Caco-2 (cell line): ENCODE measurements around the gene KLF9. TPM values are rescaled to one million over a fixed set of nuclear protein-coding genes. Genes with fewer than 3 reads are reported as not detected.

Experiments
- BruUV-seq: library from RNA; stranded (reverse); fragments of 400-500 nt; replicated peaks from 2 replicates; lab custom pipeline; 2021; lab: Mats Ljungman, UMichigan
- CTCF ChIA-PET: fragments of 300-600 bp; sonication (Branson Sonifier 250); formaldehyde crosslinking; loops from one replicate; lab custom pipeline; 2022; ENCODE audit warnings: antibody characterized with exemption; lab: Charles Lee
- POLR2A ChIA-PET: fragments of 300-600 bp; sonication (Branson Sonifier 250); formaldehyde crosslinking; loops from one replicate; lab custom pipeline; 2022; ENCODE audit warnings: antibody characterized with exemption; lab: Charles Lee
- DNase-seq, 2 experiments: peaks; one replicate each; pipeline versions ENCODE4 v3.0.0 to v3.0.0-alpha.2; 2020 to 2022
- H3K27me3 ChIP-seq: replicated peaks from 2 replicates; pipeline ENCODE4 v1.6.0; 2011; ENCODE audit warnings: low read length; ENCODE audit not compliant: control insufficient read depth, insufficient read depth
- H3K36me3 ChIP-seq: 2 replicates; pipeline ENCODE4 v1.5.1; 2011; ENCODE audit warnings: low read length; ENCODE audit not compliant: control insufficient read depth, insufficient read depth
- H3K4me1 ChIP-seq: fragments of 250-450 bp; sonication (Bioruptor Pico); 2 replicates; pipeline ENCODE4 v1.5.1; 2020; ENCODE audit warnings: mild to moderate bottlenecking
- H3K4me3 ChIP-seq: 2 replicates; pipeline ENCODE4 v1.5.1; 2011; ENCODE audit warnings: low read depth, mild to moderate bottlenecking, control low read depth, low read length
- H3K9me3 ChIP-seq: fragments of 250-450 bp; sonication (Bioruptor Pico); 2 replicates; pipeline ENCODE4 v1.5.1; 2020; ENCODE audit warnings: mild to moderate bottlenecking, moderate library complexity
- H3K27ac Mint-ChIP-seq: one replicate; pipeline ENCODE4 v1.8.0; 2022; ENCODE audit warnings: mixed read lengths; ENCODE audit not compliant: unreplicated experiment
- H3K27me3 Mint-ChIP-seq: one replicate; pipeline ENCODE4 v1.8.0; 2022; ENCODE audit warnings: mixed read lengths; ENCODE audit not compliant: insufficient read depth, unreplicated experiment
- H3K36me3 Mint-ChIP-seq: one replicate; pipeline ENCODE4 v1.8.0; 2022; ENCODE audit warnings: mild to moderate bottlenecking, mixed read lengths; ENCODE audit not compliant: insufficient read depth, unreplicated experiment
- H3K4me1 Mint-ChIP-seq: one replicate; pipeline ENCODE4 v1.8.0; 2022; ENCODE audit warnings: low read depth, mixed read lengths; ENCODE audit not compliant: unreplicated experiment
- H3K4me3 Mint-ChIP-seq: one replicate; pipeline ENCODE4 v1.8.0; 2022; ENCODE audit warnings: mild to moderate bottlenecking, moderate library complexity, mixed read lengths; ENCODE audit not compliant: unreplicated experiment
- H3K9me3 Mint-ChIP-seq: one replicate; pipeline ENCODE4 v1.8.0; 2022; ENCODE audit warnings: mixed read lengths; ENCODE audit not compliant: unreplicated experiment
- intact Hi-C: fragments of 100-400 bp; cut with micrococcal nuclease; formaldehyde crosslinking; loops from one replicate; pipeline ENCODE4 v1.10.0; 2022; ENCODE audit not compliant: unreplicated experiment
- total RNA-seq: library from RNA; stranded (reverse); gene quantifications from 2 replicates; pipeline ENCODE4 v1.2.3, GENCODE V29; 2022
- TF ChIP-seq, protein P1 (sequence below), 2 experiments: fragments of 200-600 bp in 1 of 2; IDR thresholded peaks; 1 replicate in 1 of 2; 2 replicates in 1 of 2; pipeline versions ENCODE4 v1.5.1 to v1.8.0; 2011 to 2022; ENCODE audit warnings: antibody characterized with exemption in 1 of 2, control low read depth in 1 of 2, inconsistent platforms in 1 of 2, low read depth in 1 of 2, low read length in 1 of 2, mild to moderate bottlenecking in 1 of 2, moderate library complexity in 1 of 2; ENCODE audit not compliant: insufficient read depth in 1 of 2, severe bottlenecking in 1 of 2, unreplicated experiment in 1 of 2

KLF9 gene
- total RNA-seq, 1 experiment from 2014 or later, result 0.98 TPM

DNA sequence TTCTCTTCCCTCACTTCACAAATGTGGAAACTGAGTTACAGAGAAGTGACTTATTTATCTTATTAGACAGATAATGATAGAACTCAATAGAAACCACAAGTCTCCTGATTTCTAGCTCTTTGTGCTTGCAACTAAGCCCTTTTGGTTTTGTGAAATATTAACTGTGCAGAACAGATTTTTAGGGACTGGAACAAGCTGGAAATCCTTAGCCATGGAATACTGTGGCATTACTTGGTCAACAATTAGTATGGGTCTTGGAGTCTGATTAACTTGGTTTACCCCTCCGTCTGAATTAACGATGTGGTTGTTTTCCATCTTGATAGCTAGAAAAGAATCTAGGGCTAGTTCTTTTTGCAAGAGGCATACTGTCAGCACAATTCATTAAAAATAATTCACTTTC is 584 bp upstream of the KLF9 start:
- Histone ChIP-seq H3K4me1 (no peaks in the 10 kb centered on the region), H3K36me3 (no peaks in the 10 kb centered on the region), H3K9me3 (no peaks in the 10 kb centered on the region), H3K27me3 (no peaks in the 10 kb centered on the region), H3K4me3 (no peak overlapping the region)
- no peak for DNase-seq
- no peak overlapping the region for H3K4me3 Mint-ChIP-seq
- ChIA-PET POLR2A (no interaction called here), CTCF (no interaction called here)
- H3K27me3 Mint-ChIP-seq, result no peaks in the 10 kb centered on the region
- H3K9me3 Mint-ChIP-seq, result no peaks in the 10 kb centered on the region
- intact Hi-C loops, result no loop called here
- H3K4me1 Mint-ChIP-seq, result no peaks in the 10 kb centered on the region
- H3K36me3 Mint-ChIP-seq, result peaks cover 6% of the 10 kb centered on the region
- no TSS peak for BruUV-seq
- H3K27ac Mint-ChIP-seq, result no peak overlapping the region
- TF ChIP-seq, protein P1, sequence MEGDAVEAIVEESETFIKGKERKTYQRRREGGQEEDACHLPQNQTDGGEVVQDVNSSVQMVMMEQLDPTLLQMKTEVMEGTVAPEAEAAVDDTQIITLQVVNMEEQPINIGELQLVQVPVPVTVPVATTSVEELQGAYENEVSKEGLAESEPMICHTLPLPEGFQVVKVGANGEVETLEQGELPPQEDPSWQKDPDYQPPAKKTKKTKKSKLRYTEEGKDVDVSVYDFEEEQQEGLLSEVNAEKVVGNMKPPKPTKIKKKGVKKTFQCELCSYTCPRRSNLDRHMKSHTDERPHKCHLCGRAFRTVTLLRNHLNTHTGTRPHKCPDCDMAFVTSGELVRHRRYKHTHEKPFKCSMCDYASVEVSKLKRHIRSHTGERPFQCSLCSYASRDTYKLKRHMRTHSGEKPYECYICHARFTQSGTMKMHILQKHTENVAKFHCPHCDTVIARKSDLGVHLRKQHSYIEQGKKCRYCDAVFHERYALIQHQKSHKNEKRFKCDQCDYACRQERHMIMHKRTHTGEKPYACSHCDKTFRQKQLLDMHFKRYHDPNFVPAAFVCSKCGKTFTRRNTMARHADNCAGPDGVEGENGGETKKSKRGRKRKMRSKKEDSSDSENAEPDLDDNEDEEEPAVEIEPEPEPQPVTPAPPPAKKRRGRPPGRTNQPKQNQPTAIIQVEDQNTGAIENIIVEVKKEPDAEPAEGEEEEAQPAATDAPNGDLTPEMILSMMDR (IDR thresholded peaks at IDR 0.05; ENCODE audit: insufficient read depth in 1 of 2, low read depth in 1 of 2, low read length in 1 of 2, severe bottlenecking in 1 of 2, unreplicated experiment in 1 of 2), result no peak

DNA sequence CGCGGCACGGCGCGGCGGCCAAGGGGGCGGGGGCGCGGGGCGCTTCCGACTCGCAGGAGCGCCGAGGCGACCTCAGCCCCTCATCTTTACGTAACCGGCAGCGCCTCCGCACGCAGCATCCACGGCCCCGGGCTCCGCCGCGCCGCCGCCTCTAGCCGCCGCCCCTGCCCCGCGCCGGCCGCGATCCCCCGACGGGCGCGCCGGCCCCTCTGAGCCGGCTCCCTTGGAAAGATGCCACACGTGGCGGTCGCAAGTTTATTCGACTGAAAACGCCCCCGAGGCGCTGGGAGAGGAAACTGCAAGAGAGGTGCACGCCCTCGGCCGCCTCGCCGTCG is 1.0 kb downstream of the KLF9 start:
- Mint-ChIP-seq H3K36me3 (peaks cover 6% of the 10 kb centered on the region), H3K4me3 (peak overlapping the region; percentile 76), H3K4me1 (no peaks in the 10 kb centered on the region), H3K27ac (peak overlapping the region; percentile 79), H3K9me3 (no peaks in the 10 kb centered on the region), H3K27me3 (no peaks in the 10 kb centered on the region)
- H3K4me1 ChIP-seq, result no peaks in the 10 kb centered on the region
- H3K4me3 ChIP-seq, result peak overlapping the region; percentile 47
- intact Hi-C loops, result no loop called here
- peak in 1 of 2 experiments; percentile 3 for DNase-seq
- no TSS peak for BruUV-seq
- H3K36me3 ChIP-seq, result no peaks in the 10 kb centered on the region
- ChIA-PET POLR2A (no interaction called here), CTCF (no interaction called here)
- H3K9me3 ChIP-seq, result no peaks in the 10 kb centered on the region
- TF ChIP-seq, protein P1 (IDR thresholded peaks at IDR 0.05; ENCODE audit: insufficient read depth in 1 of 2, low read depth in 1 of 2, low read length in 1 of 2, severe bottlenecking in 1 of 2, unreplicated experiment in 1 of 2), result no peak
- no peaks in the 10 kb centered on the region for H3K27me3 ChIP-seq

DNA sequence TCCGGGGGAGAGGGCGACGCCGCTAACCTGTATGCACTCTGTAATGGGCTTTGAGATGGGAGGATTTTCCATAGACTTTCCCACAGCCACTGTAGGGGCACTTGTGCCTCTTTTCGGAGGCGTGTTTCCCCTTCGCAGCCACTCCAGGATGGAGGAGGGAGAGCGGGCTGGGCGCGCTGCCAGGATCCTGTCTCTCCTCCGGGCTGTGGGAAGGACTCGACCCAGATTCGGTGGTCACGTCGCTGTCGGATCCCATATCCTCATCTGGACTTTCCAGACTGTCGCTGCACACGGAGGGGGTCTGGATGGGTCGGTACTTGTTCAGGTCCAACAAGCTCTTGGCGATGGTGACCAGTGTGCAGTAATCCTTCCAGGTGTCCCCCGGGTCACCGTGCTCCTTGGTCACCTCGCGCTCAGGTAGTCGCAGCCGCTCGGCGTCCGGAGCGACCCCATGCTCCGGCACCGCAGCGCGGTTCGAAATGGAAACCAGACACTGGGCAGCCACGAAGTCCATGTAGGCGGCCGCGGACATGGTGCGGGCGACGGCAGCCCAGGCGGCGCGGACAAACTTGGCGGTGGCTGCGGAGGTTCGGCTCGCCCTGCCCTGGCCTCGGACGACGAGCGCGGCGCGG is 1.5 kb downstream of the KLF9 start:
- DNase-seq, result peak in 1 of 2 experiments; percentile 2
- H3K27ac Mint-ChIP-seq, result no peak overlapping the region
- no peaks in the 10 kb centered on the region for H3K36me3 ChIP-seq
- intact Hi-C loops, result no loop called here
- ChIA-PET CTCF (no interaction called here), POLR2A (no interaction called here)
- H3K27me3 Mint-ChIP-seq, result no peaks in the 10 kb centered on the region
- no peaks in the 10 kb centered on the region for H3K27me3 ChIP-seq
- peak overlapping the region; percentile 47 for H3K4me3 ChIP-seq
- peaks cover 6% of the 10 kb centered on the region for H3K36me3 Mint-ChIP-seq
- no peaks in the 10 kb centered on the region for H3K9me3 Mint-ChIP-seq
- BruUV-seq, result no TSS peak
- no peaks in the 10 kb centered on the region for H3K4me1 ChIP-seq
- TF ChIP-seq, protein P1 (IDR thresholded peaks at IDR 0.05; ENCODE audit: insufficient read depth in 1 of 2, low read depth in 1 of 2, low read length in 1 of 2, severe bottlenecking in 1 of 2, unreplicated experiment in 1 of 2), result no peak
- H3K9me3 ChIP-seq, result no peaks in the 10 kb centered on the region
- H3K4me3 Mint-ChIP-seq, result peak overlapping the region; percentile 76
- H3K4me1 Mint-ChIP-seq, result no peaks in the 10 kb centered on the region
